ENCODE results near the gene SEC22B. TPM values are rescaled to one million over a fixed set of nuclear protein-coding genes. Genes with fewer than 3 reads are reported as not detected.
"Not testable (repeated sequence)": the region's sequence is repeated elsewhere in the genome, so short reads cannot be mapped to it uniquely, and the experiment has no call there.

Gene SEC22B
- total RNA-seq, 1 donor from 2014 or later = 30.2 TPM

DNA sequence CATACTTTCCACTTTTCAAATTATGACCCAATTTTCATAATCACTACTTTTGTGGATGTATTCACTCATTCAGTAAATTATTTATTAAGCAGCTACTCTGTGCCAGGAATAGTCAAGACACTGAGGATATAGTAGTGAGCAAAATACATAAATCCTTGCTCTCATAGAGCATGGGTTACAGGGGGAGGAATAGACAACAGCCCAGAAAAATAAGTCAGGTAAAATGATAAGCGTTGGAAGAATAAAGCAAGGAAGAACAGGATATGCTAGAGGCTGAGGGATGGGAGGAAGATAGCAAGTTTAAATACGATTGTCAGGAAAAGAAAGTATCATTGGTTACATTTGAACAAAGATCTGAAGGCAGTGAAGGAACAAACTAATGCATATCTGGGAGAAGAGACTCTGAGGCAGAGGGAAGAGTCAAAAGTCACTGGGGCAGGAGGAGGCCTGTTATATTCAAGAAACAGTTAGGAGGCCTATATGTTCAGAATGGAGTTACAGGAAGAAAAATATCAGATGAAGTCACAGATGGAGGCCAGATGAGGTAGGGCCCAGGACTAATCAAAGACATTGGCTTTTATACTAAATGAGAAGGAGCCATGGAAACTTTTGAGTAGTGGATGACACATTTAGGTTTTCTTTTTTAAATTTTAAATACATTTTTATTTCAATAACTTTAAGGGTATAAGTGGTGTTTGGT, 42.9 kb downstream of the SEC22B start:
- DNase-seq (no peak), ATAC-seq (no peak)
- no peaks in the 10 kb centered on the region for H3K36me3 ChIP-seq
- no peaks in the 10 kb centered on the region for H3K27me3 ChIP-seq
- no peaks in the 10 kb centered on the region for H3K9me3 ChIP-seq
- TF ChIP-seq, protein P1, sequence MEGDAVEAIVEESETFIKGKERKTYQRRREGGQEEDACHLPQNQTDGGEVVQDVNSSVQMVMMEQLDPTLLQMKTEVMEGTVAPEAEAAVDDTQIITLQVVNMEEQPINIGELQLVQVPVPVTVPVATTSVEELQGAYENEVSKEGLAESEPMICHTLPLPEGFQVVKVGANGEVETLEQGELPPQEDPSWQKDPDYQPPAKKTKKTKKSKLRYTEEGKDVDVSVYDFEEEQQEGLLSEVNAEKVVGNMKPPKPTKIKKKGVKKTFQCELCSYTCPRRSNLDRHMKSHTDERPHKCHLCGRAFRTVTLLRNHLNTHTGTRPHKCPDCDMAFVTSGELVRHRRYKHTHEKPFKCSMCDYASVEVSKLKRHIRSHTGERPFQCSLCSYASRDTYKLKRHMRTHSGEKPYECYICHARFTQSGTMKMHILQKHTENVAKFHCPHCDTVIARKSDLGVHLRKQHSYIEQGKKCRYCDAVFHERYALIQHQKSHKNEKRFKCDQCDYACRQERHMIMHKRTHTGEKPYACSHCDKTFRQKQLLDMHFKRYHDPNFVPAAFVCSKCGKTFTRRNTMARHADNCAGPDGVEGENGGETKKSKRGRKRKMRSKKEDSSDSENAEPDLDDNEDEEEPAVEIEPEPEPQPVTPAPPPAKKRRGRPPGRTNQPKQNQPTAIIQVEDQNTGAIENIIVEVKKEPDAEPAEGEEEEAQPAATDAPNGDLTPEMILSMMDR (IDR thresholded peaks at IDR 0.05) = no peak
- no peak overlapping the region for H3K4me3 ChIP-seq
- H3K27ac ChIP-seq = peak overlapping the region; percentile 0
- intact Hi-C loops (cut with DNase I) = no loop called here
- peaks cover 6% of the 10 kb centered on the region for H3K4me1 ChIP-seq

DNA sequence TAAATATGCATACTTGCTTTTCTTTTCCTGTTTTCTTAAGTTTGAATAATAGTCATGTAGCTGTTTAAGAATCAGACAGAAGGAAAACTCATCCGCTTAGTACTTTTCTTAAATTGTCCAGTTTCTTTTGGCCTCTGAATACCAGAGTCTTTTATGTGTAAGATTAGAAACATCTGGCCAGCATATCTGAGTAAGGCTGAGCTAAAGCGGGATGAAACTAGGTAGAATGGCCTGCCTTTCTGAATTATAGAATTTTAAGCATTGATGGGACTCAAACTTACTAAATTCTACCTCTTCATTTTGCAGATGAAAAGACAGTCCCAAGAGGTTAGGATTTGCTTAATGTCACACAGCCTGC, 43.9 kb downstream of the SEC22B start:
- intact Hi-C loops (cut with DNase I); DNase-seq; H3K9me3 ChIP-seq; H3K4me1 ChIP-seq; ATAC-seq; H3K4me3 ChIP-seq; H3K36me3 ChIP-seq; H3K27me3 ChIP-seq: not testable (repeated sequence)
- H3K27ac ChIP-seq = peak overlapping the region; percentile 56

DNA sequence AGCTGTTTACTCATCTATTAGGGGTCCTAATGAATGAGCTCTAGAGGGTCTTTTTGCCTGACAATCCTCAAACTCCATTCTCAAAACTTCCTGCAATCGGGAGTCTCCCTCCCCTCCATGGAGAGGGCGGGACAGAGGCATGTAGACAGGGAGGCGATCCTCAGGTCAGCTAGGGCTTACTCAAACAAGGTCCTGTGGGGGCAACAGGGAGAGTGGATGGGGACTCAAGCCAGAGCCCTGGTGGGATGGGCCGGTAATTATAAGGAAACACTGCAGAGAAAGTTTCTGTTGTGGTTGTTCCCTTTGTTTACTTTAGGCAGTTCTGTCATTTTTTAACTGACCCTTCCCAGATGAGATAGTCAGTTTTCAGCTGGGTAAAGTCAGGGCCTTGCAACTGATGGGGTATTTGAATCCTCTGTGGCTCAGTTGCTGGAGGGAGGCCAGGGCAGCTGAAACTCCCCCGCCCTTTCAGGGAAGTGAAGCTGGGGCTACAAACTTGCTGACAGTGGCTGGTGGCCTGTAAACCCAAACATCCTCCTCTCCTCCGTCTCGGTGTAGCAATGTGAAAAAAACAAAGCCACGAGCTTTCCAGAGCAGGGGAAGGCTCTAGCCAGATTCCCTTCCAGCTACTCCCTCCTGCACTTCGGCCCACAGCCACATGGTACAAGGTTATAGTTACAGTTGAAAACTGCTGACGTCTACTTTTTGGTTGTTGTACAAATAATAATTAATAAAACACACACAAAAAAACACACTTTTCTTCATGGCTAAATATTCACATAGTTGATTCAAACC, 44.5 kb downstream of the SEC22B start:
- H3K9me3 ChIP-seq; H3K4me1 ChIP-seq; H3K36me3 ChIP-seq; H3K4me3 ChIP-seq; H3K27me3 ChIP-seq; intact Hi-C loops (cut with DNase I): not testable (repeated sequence)
- ATAC-seq = peak; percentile 90
- DNase-seq = peak; percentile 74
- peak overlapping the region; percentile 56 for H3K27ac ChIP-seq

DNA sequence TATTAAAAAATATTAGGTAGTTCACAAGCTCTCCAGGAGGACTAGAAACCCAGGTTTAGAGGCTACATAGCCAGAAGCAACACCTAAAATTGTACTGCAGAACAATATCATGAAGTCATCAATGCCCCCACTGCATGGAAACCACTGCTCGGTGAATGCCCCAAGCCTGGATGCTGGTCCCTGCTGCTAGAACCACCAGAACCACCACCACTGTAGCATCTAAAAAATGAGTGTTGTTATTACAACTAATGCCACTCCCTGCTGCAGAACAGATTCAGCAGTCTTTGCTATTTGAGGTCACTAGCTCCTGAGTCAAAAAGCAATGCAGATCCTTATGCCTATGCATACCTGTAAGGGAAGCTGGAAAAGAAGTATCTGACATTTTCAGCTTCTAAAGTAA, 48.4 kb downstream of the SEC22B start:
- H3K27me3 ChIP-seq; H3K4me1 ChIP-seq; H3K9me3 ChIP-seq; ATAC-seq; H3K4me3 ChIP-seq; H3K36me3 ChIP-seq; DNase-seq; intact Hi-C loops (cut with DNase I); H3K27ac ChIP-seq: not testable (repeated sequence)

DNA sequence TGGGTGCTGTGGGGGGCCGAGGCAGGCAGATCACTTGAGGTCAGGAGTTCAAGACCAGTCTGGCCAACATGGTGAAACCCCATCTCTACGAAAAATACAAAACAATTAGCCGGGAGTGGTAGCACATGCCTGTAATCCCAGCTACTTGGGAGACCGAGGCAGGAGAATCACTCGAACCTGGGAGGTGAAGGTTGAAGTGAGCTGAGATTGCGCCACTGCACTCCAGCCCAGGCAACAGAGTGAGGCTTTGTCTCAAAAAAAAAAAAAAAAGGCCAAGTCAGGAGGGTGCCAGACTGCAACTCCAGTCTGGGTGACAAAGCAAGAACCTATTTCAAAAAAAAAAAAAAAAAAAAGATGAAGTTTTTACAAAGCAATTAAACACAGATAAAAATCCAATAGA, 50.1 kb downstream of the SEC22B start:
- peak; percentile 69 for DNase-seq
- H3K9me3 ChIP-seq; ATAC-seq; intact Hi-C loops (cut with DNase I); H3K36me3 ChIP-seq; H3K4me1 ChIP-seq; H3K27me3 ChIP-seq; H3K27ac ChIP-seq; H3K4me3 ChIP-seq: not testable (repeated sequence)

GRCh38 chr1:120124628-120125027, 51.7 kb downstream of the SEC22B start:
- H3K27ac ChIP-seq; H3K9me3 ChIP-seq; H3K4me3 ChIP-seq; H3K4me1 ChIP-seq; intact Hi-C loops (cut with DNase I); H3K27me3 ChIP-seq; ATAC-seq; H3K36me3 ChIP-seq; DNase-seq: not testable (repeated sequence)

DNA sequence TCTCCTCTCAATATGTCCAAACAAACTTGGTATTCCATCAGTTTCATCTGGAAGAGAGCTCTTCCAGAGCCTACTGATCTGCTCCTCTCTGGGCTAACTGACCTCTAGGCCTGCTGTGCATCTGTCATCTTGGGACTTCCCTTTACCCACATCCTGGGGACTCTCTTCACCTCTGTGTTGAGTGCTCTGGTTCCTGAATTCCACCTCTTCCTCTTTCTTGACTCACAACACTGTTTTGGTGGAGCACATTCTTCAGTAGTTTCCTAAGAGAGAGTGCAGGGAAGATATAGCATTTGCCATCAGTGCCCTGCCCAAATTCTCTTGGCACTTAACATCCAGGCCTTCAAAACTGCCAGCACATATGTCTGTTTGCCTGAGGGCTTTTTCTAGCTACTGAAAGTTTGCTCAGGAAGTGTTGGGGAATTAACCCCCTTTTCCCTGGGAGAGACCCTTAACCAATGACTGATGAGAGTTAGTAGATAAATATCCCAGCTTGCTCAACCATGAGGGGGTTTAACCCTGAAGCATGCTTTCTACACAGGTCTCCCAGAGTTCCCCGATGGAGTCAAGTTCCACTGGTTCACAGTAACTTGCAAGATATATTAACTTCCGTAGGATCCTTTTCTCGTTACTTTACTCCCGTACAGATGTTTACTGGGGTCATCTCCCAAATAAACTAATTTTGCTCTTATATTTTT, 52.4 kb downstream of the SEC22B start:
- intact Hi-C loops (cut with DNase I); H3K36me3 ChIP-seq; DNase-seq; H3K4me3 ChIP-seq; H3K4me1 ChIP-seq; H3K27me3 ChIP-seq; H3K9me3 ChIP-seq; H3K27ac ChIP-seq: not testable (repeated sequence)
- ATAC-seq = peak; percentile 94

DNA sequence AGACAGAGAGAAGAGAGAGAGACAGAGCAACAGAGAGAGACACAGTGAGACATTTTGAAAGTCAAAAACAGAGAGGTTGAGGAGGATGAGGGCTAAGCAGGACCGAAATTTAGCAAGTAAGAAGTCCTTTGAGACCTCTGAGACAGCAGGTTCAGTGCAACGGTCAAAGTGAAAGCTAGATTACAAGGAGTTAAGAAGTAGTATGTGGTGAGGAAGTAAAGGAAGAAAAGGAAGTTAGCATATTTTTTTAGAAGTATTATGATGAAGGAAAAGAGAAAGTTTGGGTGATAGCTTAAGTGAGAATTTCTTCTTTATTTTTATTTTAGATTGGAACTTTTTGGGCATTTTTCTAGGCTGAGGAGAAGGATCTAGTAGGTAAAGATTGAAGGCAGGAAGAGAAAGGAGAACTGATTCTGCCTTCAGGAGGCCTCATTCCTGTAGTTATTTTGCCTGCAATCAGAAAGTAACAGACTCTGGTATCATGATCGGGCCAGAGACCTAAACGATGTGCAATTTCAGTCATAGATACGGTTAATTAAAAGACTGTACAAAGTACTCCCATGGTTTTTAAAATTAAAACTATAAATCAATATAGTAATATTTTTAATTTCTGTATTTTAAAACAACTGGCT, 53.9 kb downstream of the SEC22B start:
- H3K27me3 ChIP-seq; DNase-seq; H3K4me1 ChIP-seq; H3K36me3 ChIP-seq; H3K27ac ChIP-seq; intact Hi-C loops (cut with DNase I); H3K4me3 ChIP-seq; H3K9me3 ChIP-seq: not testable (repeated sequence)
- ATAC-seq = peak; percentile 59

GRCh38 chr1:120121830-120122229, 54.5 kb downstream of the SEC22B start:
- H3K27me3 ChIP-seq; H3K9me3 ChIP-seq; H3K4me1 ChIP-seq; H3K36me3 ChIP-seq; DNase-seq; H3K4me3 ChIP-seq; H3K27ac ChIP-seq; intact Hi-C loops (cut with DNase I): not testable (repeated sequence)
- peak; percentile 21 for ATAC-seq

GRCh38 chr1:120120525-120120924, 55.8 kb downstream of the SEC22B start:
- H3K9me3 ChIP-seq; DNase-seq; H3K4me1 ChIP-seq; H3K4me3 ChIP-seq; intact Hi-C loops (cut with DNase I); H3K36me3 ChIP-seq; ATAC-seq; H3K27me3 ChIP-seq; H3K27ac ChIP-seq: not testable (repeated sequence)

DNA sequence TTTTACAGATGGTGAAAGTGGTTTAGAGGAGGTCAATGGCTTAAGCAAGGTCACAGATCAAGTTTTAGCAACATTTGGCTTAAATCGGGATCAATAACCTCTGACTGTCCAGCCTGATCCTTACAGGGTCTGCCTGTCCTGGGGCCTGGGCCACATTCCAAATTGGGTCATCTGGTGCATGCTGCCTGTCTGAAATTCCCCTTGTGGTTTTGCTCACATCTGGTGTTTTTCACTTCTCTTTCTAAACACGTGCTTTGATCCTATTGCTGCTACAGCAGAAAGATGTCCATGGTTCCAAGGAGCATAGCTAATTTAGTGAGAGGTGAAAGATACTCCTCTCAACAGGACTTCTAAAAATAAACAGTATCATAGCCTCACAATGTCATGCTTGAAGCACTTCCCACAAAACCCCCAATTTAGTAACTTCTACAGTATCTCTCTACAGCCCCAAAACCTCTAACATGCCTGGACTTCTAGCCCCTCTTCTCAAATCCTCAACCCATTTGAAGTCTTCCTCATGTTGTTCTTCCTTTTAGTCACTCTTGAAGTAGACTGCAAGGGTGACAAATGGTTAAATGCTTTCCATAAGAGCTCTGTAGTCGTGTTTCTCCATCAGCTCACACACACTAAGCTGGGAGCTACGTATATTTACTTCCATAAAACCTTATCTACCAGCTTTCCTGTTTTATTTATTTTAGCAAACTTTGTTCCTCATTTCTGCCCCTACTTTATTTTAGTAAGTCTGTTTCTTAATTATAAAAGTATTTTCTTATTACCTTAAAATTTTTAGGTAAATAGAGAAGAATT, 58.7 kb downstream of the SEC22B start:
- H3K36me3 ChIP-seq; H3K9me3 ChIP-seq; H3K27me3 ChIP-seq; H3K4me3 ChIP-seq; H3K4me1 ChIP-seq; H3K27ac ChIP-seq; intact Hi-C loops (cut with DNase I): not testable (repeated sequence)
- ATAC-seq (peak; percentile 65), DNase-seq (peak; percentile 50)

GRCh38 chr1:120116094-120116493, 60.2 kb downstream of the SEC22B start:
- H3K9me3 ChIP-seq; H3K4me1 ChIP-seq; H3K27ac ChIP-seq; H3K27me3 ChIP-seq; intact Hi-C loops (cut with DNase I); ATAC-seq; H3K4me3 ChIP-seq; H3K36me3 ChIP-seq; DNase-seq: not testable (repeated sequence)

Measured in upper lobe of right lung (tissue), 1 donor.